Brain microvascular endothelial cell (primary cell): Measurements from ENCODE around the gene ZNF33B.

Experiments
- DNase-seq: peaks from one replicate; pipeline ENCODE4 v3.0.0-alpha.2; 2020
- H3K27ac ChIP-seq: fragments of 250-450 bp; sonication (Bioruptor Pico); 2 replicates; pipeline ENCODE4 v1.5.1; 2020; ENCODE audit warnings: mild to moderate bottlenecking, moderate library complexity
- H3K27me3 ChIP-seq: fragments of 250-450 bp; sonication (Bioruptor Pico); replicated peaks from 2 replicates; pipeline ENCODE4 v1.5.1; 2020; ENCODE audit warnings: mild to moderate bottlenecking
- H3K36me3 ChIP-seq: fragments of 250-450 bp; sonication (Bioruptor Pico); replicated peaks from 2 replicates; pipeline ENCODE4 v1.5.1; 2020; ENCODE audit warnings: mild to moderate bottlenecking
- H3K4me3 ChIP-seq: 2 replicates; pipeline ENCODE4 v1.5.1; 2011; ENCODE audit warnings: low read depth, mild to moderate bottlenecking, control low read depth, low read length, moderate library complexity
- CTCF ChIP-seq: IDR thresholded peaks from 2 replicates; pipeline ENCODE4 v1.5.1; 2011; ENCODE audit warnings: low read depth, mild to moderate bottlenecking, moderate library complexity, low read length, control low read depth, inconsistent platforms; ENCODE audit errors: missing control alignments
- in situ Hi-C: cut with HindIII; loops from 2 replicates; pipeline ENCODE4 v1.10.0; 2017; ENCODE audit warnings: low sequenced_read_pairs, low pct_ligation_motif_present

ZNF33B gene

DNA sequence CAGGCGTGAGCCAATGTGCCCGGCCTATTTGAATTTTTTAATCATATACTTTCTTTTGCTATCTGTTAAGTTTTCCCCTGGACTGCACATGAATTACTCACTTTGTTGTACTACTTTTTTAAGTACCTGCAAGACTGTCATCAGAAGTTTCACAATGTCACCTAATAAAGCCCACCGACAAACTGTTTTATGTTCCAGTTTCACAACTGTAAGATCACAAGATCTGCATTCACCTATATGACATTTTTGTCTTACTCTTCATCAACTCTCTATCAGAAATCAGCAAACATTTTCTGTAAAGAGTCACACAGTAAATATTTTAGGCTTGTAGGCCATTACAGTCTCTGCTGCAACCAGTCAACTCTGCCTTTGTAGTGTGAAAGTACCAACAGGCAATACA lies 88.5 kb downstream of the ZNF33B start:
- in situ Hi-C loops = no loop called here
- Histone ChIP-seq H3K36me3 (no peaks in the 10 kb centered on the region), H3K27ac (no peak overlapping the region), H3K4me3 (no peak overlapping the region), H3K27me3 (no peaks in the 10 kb centered on the region)
- DNase-seq = no peak
- no peak for TF ChIP-seq CTCF

- TF ChIP-seq CTCF = no peak
- H3K36me3 ChIP-seq = no peaks in the 10 kb centered on the region
- no peak overlapping the region for H3K27ac ChIP-seq
- in situ Hi-C loops = no loop called here
- DNase-seq = no peak
- no peaks in the 10 kb centered on the region for H3K27me3 ChIP-seq
- H3K4me3 ChIP-seq = no peak overlapping the region
Measured at GRCh38 chr10:42548254-42548653, 90.1 kb downstream of the ZNF33B start.

GRCh38 chr10:42544945-42545344 lies 93.4 kb downstream of the ZNF33B start:
- Histone ChIP-seq H3K27ac (no peak overlapping the region), H3K4me3 (no peak overlapping the region), H3K36me3 (no peaks in the 10 kb centered on the region), H3K27me3 (no peaks in the 10 kb centered on the region)
- in situ Hi-C loops = no loop called here
- DNase-seq = no peak
- no peak for TF ChIP-seq CTCF

- TF ChIP-seq CTCF = no peak
- Histone ChIP-seq H3K36me3 (no peaks in the 10 kb centered on the region), H3K27me3 (no peaks in the 10 kb centered on the region), H3K27ac (no peak overlapping the region), H3K4me3 (no peak overlapping the region)
- DNase-seq = no peak
- in situ Hi-C loops = no loop called here
Measured at GRCh38 chr10:42543840-42544372, 94.5 kb downstream of the ZNF33B start.
